Measurements from ENCODE around the gene ETV4. TPM values are rescaled to one million over a fixed set of nuclear protein-coding genes. Genes with fewer than 3 reads are reported as not detected.

The ETV4 gene
- polyA plus RNA-seq, 1 donor from 2014 or later = 0.61 TPM

- H4K20me1 ChIP-seq (ENCODE audit: insufficient read depth) = no peaks in the 10 kb centered on the region
- H3F3A ChIP-seq (ENCODE audit: insufficient read depth, low read length, poor library complexity, severe bottlenecking) = no peaks in the 10 kb centered on the region
- H3K9ac ChIP-seq (ENCODE audit: low read length) = no peak overlapping the region
- no peak overlapping the region for H3K4me2 ChIP-seq (ENCODE audit: low read length)
- H3K27me3 ChIP-seq (ENCODE audit: insufficient read depth, low read depth, low read length) = no peaks in the 10 kb centered on the region
- H3K79me2 ChIP-seq (replicated peaks; ENCODE audit: insufficient read depth, low read length) = no peaks in the 10 kb centered on the region
- H3K9me3 ChIP-seq (ENCODE audit: low read length) = no peaks in the 10 kb centered on the region
- no peak overlapping the region for H3K27ac ChIP-seq (ENCODE audit: low read length)
- TF ChIP-seq EP300 (conservative IDR thresholded peaks at IDR 0.05; ENCODE audit: poor library complexity, severe bottlenecking) (no peak), TAF1 (IDR thresholded peaks at IDR 0.05; ENCODE audit: low read depth) (no peak), MXI1 (conservative IDR thresholded peaks at IDR 0.05; ENCODE audit: poor library complexity, severe bottlenecking) (no peak), RAD21 (conservative IDR thresholded peaks at IDR 0.05) (no peak), CTCF (IDR thresholded peaks at IDR 0.05; ENCODE audit: poor library complexity, severe bottlenecking) (no peak), POLR2AphosphoS5 (IDR thresholded peaks at IDR 0.05) (no peak), REST (IDR thresholded peaks at IDR 0.05; ENCODE audit: borderline replicate concordance) (no peak)
- H3K9me2 ChIP-seq (ENCODE audit: insufficient read depth, low read length) = no peaks in the 10 kb centered on the region
- no peaks in the 10 kb centered on the region for H3K36me3 ChIP-seq (ENCODE audit: insufficient read depth, low read length)
- no peak overlapping the region for H2AFZ ChIP-seq (ENCODE audit: low read depth, low read length)
- H3K4me3 ChIP-seq (ENCODE audit: low read length) = no peak overlapping the region
Observed at GRCh38 chr17:43563600-43564594, 17.8 kb upstream of the ETV4 start.

GRCh38 chr17:43562679-43563599, 16.8 kb upstream of the ETV4 start:
- H3K36me3 ChIP-seq (ENCODE audit: insufficient read depth, low read length) = no peaks in the 10 kb centered on the region
- no peaks in the 10 kb centered on the region for H3K79me2 ChIP-seq (replicated peaks; ENCODE audit: insufficient read depth, low read length)
- no peaks in the 10 kb centered on the region for H4K20me1 ChIP-seq (ENCODE audit: insufficient read depth)
- no peak overlapping the region for H2AFZ ChIP-seq (ENCODE audit: low read depth, low read length)
- H3K4me3 ChIP-seq (ENCODE audit: low read length) = no peak overlapping the region
- no peak overlapping the region for H3K27ac ChIP-seq (ENCODE audit: low read length)
- no peaks in the 10 kb centered on the region for H3K9me3 ChIP-seq (ENCODE audit: low read length)
- H3K9ac ChIP-seq (ENCODE audit: low read length) = no peak overlapping the region
- no peak for TF ChIP-seq REST (IDR thresholded peaks at IDR 0.05; ENCODE audit: borderline replicate concordance)
- TF ChIP-seq TAF1 (IDR thresholded peaks at IDR 0.05; ENCODE audit: low read depth) = no peak
- no peak for TF ChIP-seq CTCF (IDR thresholded peaks at IDR 0.05; ENCODE audit: poor library complexity, severe bottlenecking)
- no peak for TF ChIP-seq RAD21 (conservative IDR thresholded peaks at IDR 0.05)
- no peak for TF ChIP-seq SMC3 (conservative IDR thresholded peaks at IDR 0.05; ENCODE audit: poor library complexity)
- no peak for TF ChIP-seq EZH2 (IDR thresholded peaks at IDR 0.05; ENCODE audit: borderline replicate concordance, insufficient read depth, low read length, poor library complexity, severe bottlenecking)
- TF ChIP-seq EP300 (conservative IDR thresholded peaks at IDR 0.05; ENCODE audit: poor library complexity, severe bottlenecking) = no peak
- no peak for TF ChIP-seq MXI1 (conservative IDR thresholded peaks at IDR 0.05; ENCODE audit: poor library complexity, severe bottlenecking)
- TF ChIP-seq POLR2AphosphoS5 (IDR thresholded peaks at IDR 0.05) = no peak
- H3K4me2 ChIP-seq (ENCODE audit: low read length) = no peak overlapping the region
- H3K27me3 ChIP-seq (ENCODE audit: insufficient read depth, low read depth, low read length) = no peaks in the 10 kb centered on the region
- H3K9me2 ChIP-seq (ENCODE audit: insufficient read depth, low read length) = no peaks in the 10 kb centered on the region
- no peaks in the 10 kb centered on the region for H3F3A ChIP-seq (ENCODE audit: insufficient read depth, low read length, poor library complexity, severe bottlenecking)

All from neural cell (in vitro differentiated cells).